Neural cell (in vitro differentiated cells): ENCODE results near the gene DCBLD1. TPM values are rescaled to one million over a fixed set of nuclear protein-coding genes. Genes with fewer than 3 reads are reported as not detected.

ENCODE experiments used
- H2AFZ ChIP-seq: fragments of 200-600, 300-800 bp; sonication (generic), shearing (Covaris generic); 2 replicates; pipeline ENCODE4 v1.6.0; 2014; ENCODE audit warnings: low read depth, mild to moderate bottlenecking, antibody characterized with exemption, low read length, moderate library complexity
- H3F3A ChIP-seq: fragments of 200-600 bp; shearing (Covaris generic); 2 replicates; pipeline ENCODE4 v1.6.1; 2016; ENCODE audit warnings: mild to moderate bottlenecking, moderate library complexity, mixed read lengths, antibody characterized with exemption, low read length; ENCODE audit not compliant: insufficient read depth, poor library complexity, severe bottlenecking
- H3K27ac ChIP-seq: fragments of 200-600, 300-800 bp; sonication (generic), shearing (Covaris generic); 2 replicates; pipeline ENCODE4 v1.5.1; 2014; ENCODE audit warnings: mild to moderate bottlenecking, low read length, moderate library complexity
- H3K27me3 ChIP-seq: fragments of 300-800, 200-600 bp; sonication (generic), shearing (Covaris generic); 2 replicates; pipeline ENCODE4 v1.6.0; 2014; ENCODE audit warnings: mild to moderate bottlenecking, low read depth, low read length, moderate library complexity; ENCODE audit not compliant: insufficient read depth
- H3K36me3 ChIP-seq: fragments of 300-800, 200-600 bp; sonication (generic), shearing (Covaris generic); 2 replicates; pipeline ENCODE4 v1.5.1; 2014; ENCODE audit warnings: mild to moderate bottlenecking, antibody characterized with exemption, low read length, moderate library complexity; ENCODE audit not compliant: insufficient read depth
- H3K4me2 ChIP-seq: fragments of 300-800, 200-600 bp; sonication (generic), shearing (Covaris generic); 2 replicates; pipeline ENCODE4 v1.6.0; 2014; ENCODE audit warnings: mild to moderate bottlenecking, low read length
- H3K4me3 ChIP-seq: fragments of 300-800, 200-600 bp; sonication (generic), shearing (Covaris generic); 2 replicates; pipeline ENCODE4 v1.5.1; 2014; ENCODE audit warnings: mild to moderate bottlenecking, low read length, moderate library complexity
- H3K79me2 ChIP-seq: fragments of 200-600 bp; shearing (Covaris generic); replicated peaks from 2 replicates; pipeline ENCODE4 v1.6.0; 2014; ENCODE audit warnings: mild to moderate bottlenecking, low read length, moderate library complexity; ENCODE audit not compliant: insufficient read depth
- H3K9ac ChIP-seq: fragments of 300-800, 200-600 bp; sonication (generic), shearing (Covaris generic); 2 replicates; pipeline ENCODE4 v1.6.1; 2016; ENCODE audit warnings: mild to moderate bottlenecking, low read length, mixed read lengths
- H3K9me2 ChIP-seq: fragments of 200-600 bp; shearing (Covaris generic); 2 replicates; pipeline ENCODE4 v1.6.1; 2016; ENCODE audit warnings: mild to moderate bottlenecking, low read length, mixed read lengths; ENCODE audit not compliant: insufficient read depth
- H3K9me3 ChIP-seq: fragments of 200-600, 300-800 bp; sonication (generic), shearing (Covaris generic); 2 replicates; pipeline ENCODE4 v1.6.1; 2016; ENCODE audit warnings: mild to moderate bottlenecking, mixed run types, low read length, moderate library complexity, mixed read lengths
- H4K20me1 ChIP-seq: fragments of 200-600 bp; shearing (Covaris generic); 2 replicates; pipeline ENCODE4 v1.6.1; 2016; ENCODE audit warnings: mild to moderate bottlenecking, mixed run types; ENCODE audit not compliant: insufficient read depth
- CTCF ChIP-seq: fragments of 450-650 bp; IDR thresholded peaks from 2 replicates; pipeline ENCODE4 v1.5.1; 2014; ENCODE audit warnings: antibody characterized with exemption, mild to moderate bottlenecking, moderate library complexity; ENCODE audit not compliant: poor library complexity, severe bottlenecking
- EP300 ChIP-seq: fragments of 450-650 bp; conservative IDR thresholded peaks from 2 replicates; pipeline ENCODE4 v1.6.1; 2014; ENCODE audit warnings: antibody characterized with exemption, mild to moderate bottlenecking, moderate library complexity; ENCODE audit not compliant: poor library complexity, severe bottlenecking
- EZH2 ChIP-seq: fragments of 200-600, 300-800 bp; shearing (Covaris generic), sonication (generic); IDR thresholded peaks from 2 replicates; pipeline ENCODE4 v1.6.1; 2014; ENCODE audit warnings: antibody characterized with exemption, low read length, borderline replicate concordance, mild to moderate bottlenecking; ENCODE audit not compliant: insufficient read depth, poor library complexity, severe bottlenecking
- MXI1 ChIP-seq: fragments of 450-650 bp; conservative IDR thresholded peaks from 2 replicates; pipeline ENCODE4 v1.6.1; 2014; ENCODE audit warnings: antibody characterized with exemption, mild to moderate bottlenecking; ENCODE audit not compliant: poor library complexity, severe bottlenecking
- POLR2AphosphoS5 ChIP-seq: IDR thresholded peaks from 2 replicates; pipeline ENCODE4 v1.6.1; 2012
- RAD21 ChIP-seq: fragments of 450-650 bp; conservative IDR thresholded peaks from 2 replicates; pipeline ENCODE4 v1.6.1; 2014; ENCODE audit warnings: antibody characterized with exemption, mild to moderate bottlenecking, moderate library complexity
- REST ChIP-seq: IDR thresholded peaks from 2 replicates; pipeline ENCODE4 v1.6.1; 2012; ENCODE audit warnings: borderline replicate concordance
- SMC3 ChIP-seq: fragments of 450-650 bp; conservative IDR thresholded peaks from 2 replicates; pipeline ENCODE4 v1.6.1; 2014; ENCODE audit warnings: antibody characterized with exemption, mild to moderate bottlenecking, moderate library complexity; ENCODE audit not compliant: poor library complexity
- TAF1 ChIP-seq: IDR thresholded peaks from 2 replicates; pipeline ENCODE4 v1.6.1; 2012; ENCODE audit warnings: low read depth
- polyA plus RNA-seq: library from polyadenylated mRNA; depleted of rRNA; stranded (reverse); fragments of >200 nt; gene quantifications from 2 replicates; pipeline ENCODE4 v1.2.3, GENCODE V29; 2014

Gene DCBLD1
- polyA plus RNA-seq, 1 donor from 2014 or later, result 11.4 TPM

- Histone ChIP-seq H4K20me1 (no peaks in the 10 kb centered on the region), H3K27me3 (no peaks in the 10 kb centered on the region), H2AFZ (no peak overlapping the region), H3K9me2 (no peaks in the 10 kb centered on the region), H3K27ac (no peak overlapping the region), H3F3A (no peaks in the 10 kb centered on the region), H3K79me2 (no peaks in the 10 kb centered on the region), H3K9me3 (no peaks in the 10 kb centered on the region), H3K4me3 (no peak overlapping the region), H3K4me2 (no peak overlapping the region), H3K9ac (no peak overlapping the region), H3K36me3 (no peaks in the 10 kb centered on the region)
- TF ChIP-seq TAF1 (no peak), CTCF (no peak), EZH2 (no peak), POLR2AphosphoS5 (no peak), RAD21 (no peak)
These were observed 85.8 kb downstream of the DCBLD1 start for GRCh38 chr6:117568247-117568646.

GRCh38 chr6:117568831-117569410, 86.4 kb downstream of the DCBLD1 start:
- Histone ChIP-seq H4K20me1 (no peaks in the 10 kb centered on the region), H3K4me2 (no peak overlapping the region), H3F3A (no peaks in the 10 kb centered on the region), H3K27ac (no peak overlapping the region), H3K79me2 (no peaks in the 10 kb centered on the region), H3K36me3 (no peaks in the 10 kb centered on the region), H3K4me3 (no peak overlapping the region), H3K27me3 (no peaks in the 10 kb centered on the region), H3K9me2 (no peaks in the 10 kb centered on the region), H2AFZ (no peak overlapping the region), H3K9me3 (no peaks in the 10 kb centered on the region), H3K9ac (no peak overlapping the region)
- TF ChIP-seq EZH2, result no peak
- TF ChIP-seq POLR2AphosphoS5, result no peak
- TF ChIP-seq TAF1, result no peak
- TF ChIP-seq REST, result no peak

- Histone ChIP-seq H3K27me3 (no peaks in the 10 kb centered on the region), H3K36me3 (peaks cover 6% of the 10 kb centered on the region), H2AFZ (no peak overlapping the region), H3K9me3 (no peaks in the 10 kb centered on the region), H3K79me2 (no peaks in the 10 kb centered on the region), H4K20me1 (no peaks in the 10 kb centered on the region), H3K9me2 (no peaks in the 10 kb centered on the region), H3K4me2 (no peak overlapping the region), H3K27ac (no peak overlapping the region), H3F3A (no peaks in the 10 kb centered on the region), H3K9ac (no peak overlapping the region), H3K4me3 (no peak overlapping the region)
- TF ChIP-seq SMC3, result no peak
- no peak for TF ChIP-seq POLR2AphosphoS5
- no peak for TF ChIP-seq TAF1
- TF ChIP-seq EZH2, result no peak
- TF ChIP-seq RAD21, result no peak
- no peak for TF ChIP-seq REST
- TF ChIP-seq MXI1, result no peak
- TF ChIP-seq EP300, result no peak
- no peak for TF ChIP-seq CTCF
These were observed 90.7 kb downstream of the DCBLD1 start for GRCh38 chr6:117573006-117573680.
